Trophoblast cell (in vitro differentiated cells and primary cell): Measurements from ENCODE around the gene MDGA2.

ENCODE experiments used
- DNase-seq, 2 donors: peaks; one replicate each; pipeline ENCODE4 v3.0.0-alpha.2; 2016
- H2AFZ ChIP-seq: 2 replicates; pipeline ENCODE4 v1.6.1; 2013; ENCODE audit warnings: low read length, moderate library complexity, mild to moderate bottlenecking; ENCODE audit not compliant: insufficient read depth, poor library complexity
- H2AK5ac ChIP-seq: 2 replicates; pipeline ENCODE4 v1.6.1; 2013; ENCODE audit warnings: mild to moderate bottlenecking, low read length
- H2BK120ac ChIP-seq: 2 replicates; pipeline ENCODE4 v1.6.1; 2013; ENCODE audit warnings: low read length, mild to moderate bottlenecking, moderate library complexity; ENCODE audit not compliant: insufficient read depth, poor library complexity
- H2BK12ac ChIP-seq: 2 replicates; pipeline ENCODE4 v1.6.1; 2013; ENCODE audit warnings: mild to moderate bottlenecking, low read length, moderate library complexity
- H2BK5ac ChIP-seq: 2 replicates; pipeline ENCODE4 v1.6.1; 2013; ENCODE audit warnings: low read length, low read depth, moderate library complexity, mild to moderate bottlenecking; ENCODE audit not compliant: poor library complexity
- H3K14ac ChIP-seq: 2 replicates; pipeline ENCODE4 v1.6.1; 2013; ENCODE audit warnings: mild to moderate bottlenecking, low read length
- H3K18ac ChIP-seq: 2 replicates; pipeline ENCODE4 v1.6.1; 2013; ENCODE audit warnings: mild to moderate bottlenecking, low read length
- H3K23ac ChIP-seq: 2 replicates; pipeline ENCODE4 v1.6.1; 2013; ENCODE audit warnings: low read length
- H3K27ac ChIP-seq: 2 replicates; pipeline ENCODE4 v1.5.1; 2013; ENCODE audit warnings: low read depth, mild to moderate bottlenecking, inconsistent platforms, low read length, moderate library complexity
- H3K27me3 ChIP-seq: 2 replicates; pipeline ENCODE4 v1.6.1; 2013; ENCODE audit warnings: inconsistent platforms, mild to moderate bottlenecking, low read length, moderate library complexity; ENCODE audit not compliant: insufficient read depth
- H3K36me3 ChIP-seq, 2 experiments: 1 replicate in 1 of 2; 2 replicates in 1 of 2; pipeline ENCODE4 v1.6.1; 2013; ENCODE audit warnings: low read length in 2 of 2, mild to moderate bottlenecking in 2 of 2, moderate library complexity in 1 of 2; ENCODE audit not compliant: insufficient read depth in 2 of 2, control insufficient read depth in 1 of 2
- H3K4ac ChIP-seq: 2 replicates; pipeline ENCODE4 v1.6.1; 2013; ENCODE audit warnings: low read depth, mild to moderate bottlenecking, low read length, moderate library complexity
- H3K4me1 ChIP-seq, 2 experiments: 1 replicate in 1 of 2; 2 replicates in 1 of 2; pipeline ENCODE4 v1.6.1; 2013; ENCODE audit warnings: low read length in 2 of 2, mild to moderate bottlenecking in 2 of 2, moderate library complexity in 1 of 2; ENCODE audit not compliant: insufficient read depth in 2 of 2, control insufficient read depth in 1 of 2
- H3K4me2 ChIP-seq: 2 replicates; pipeline ENCODE4 v1.6.1; 2013; ENCODE audit warnings: inconsistent platforms, mild to moderate bottlenecking, low read length, moderate library complexity
- H3K4me3 ChIP-seq: 2 replicates; pipeline ENCODE4 v1.5.1; 2013; ENCODE audit warnings: mild to moderate bottlenecking, low read depth, low read length, inconsistent platforms
- H3K79me1 ChIP-seq: one replicate; pipeline ENCODE4 v1.6.1; 2013; ENCODE audit warnings: low read length
- H3K79me2 ChIP-seq: 2 replicates; pipeline ENCODE4 v1.6.1; 2013; ENCODE audit warnings: low read length, mild to moderate bottlenecking; ENCODE audit not compliant: control insufficient read depth, insufficient read depth, poor library complexity
- H3K9ac ChIP-seq: 2 replicates; pipeline ENCODE4 v1.6.1; 2013; ENCODE audit warnings: mild to moderate bottlenecking, low read length
- H3K9me3 ChIP-seq: 2 replicates; pipeline ENCODE4 v1.6.1; 2013; ENCODE audit warnings: low read depth, mild to moderate bottlenecking, control low read depth, inconsistent platforms, low read length; ENCODE audit not compliant: insufficient read depth
- H4K12ac ChIP-seq: 2 replicates; pipeline ENCODE4 v1.6.1; 2013; ENCODE audit warnings: low read depth, mild to moderate bottlenecking, low read length, moderate library complexity
- H4K8ac ChIP-seq: 2 replicates; pipeline ENCODE4 v1.6.1; 2013; ENCODE audit warnings: low read depth, mild to moderate bottlenecking, low read length, moderate library complexity
- H4K91ac ChIP-seq: one replicate; pipeline ENCODE4 v1.6.1; 2013; ENCODE audit warnings: low read depth, mild to moderate bottlenecking, low read length, moderate library complexity
- WGBS: extraction: QIAGEN DNeasy Blood & Tissue Kit; methylation state at CpG from one replicate; pipeline ENCODE4 v1.1.7; 2013; ENCODE audit warnings: missing lambda C conversion rate; ENCODE audit not compliant: insufficient read length, insufficient coverage; ENCODE audit errors: extremely low coverage; 5-methylcytosine and 5-hydroxymethylcytosine counted together

The MDGA2 gene

GRCh38 chr14:47264842-47265241 is 410.6 kb downstream of the MDGA2 start:
- no peak overlapping the region for H4K12ac ChIP-seq

DNA sequence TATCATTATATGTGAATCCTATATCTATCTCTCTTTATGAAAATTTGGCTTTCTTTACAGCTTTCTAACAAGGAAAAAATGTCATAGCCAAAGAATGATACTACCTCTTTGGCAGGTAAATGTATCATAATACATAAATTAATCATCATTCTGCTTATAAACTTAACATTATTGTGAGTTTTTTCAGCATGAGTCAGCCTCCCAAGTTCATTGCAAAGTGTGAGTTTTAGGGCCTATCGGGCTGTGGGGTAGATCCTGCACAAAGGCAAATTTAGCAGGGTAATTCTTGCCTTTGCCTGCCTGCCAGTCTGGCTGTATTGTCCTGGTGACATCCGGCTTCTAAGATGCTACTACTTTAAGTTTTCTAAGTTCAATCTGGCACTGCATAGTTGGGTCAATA is 412.6 kb downstream of the MDGA2 start:
- Histone ChIP-seq H3K27ac (no peak overlapping the region), H3K23ac (no peak overlapping the region), H3K79me1 (no peaks in the 10 kb centered on the region), H4K8ac (no peak overlapping the region), H3K14ac (no peak overlapping the region), H2AK5ac (no peak overlapping the region), H2AFZ (no peak overlapping the region), H2BK12ac (no peak overlapping the region), H2BK5ac (no peak overlapping the region), H3K4me1 (no peaks in the 10 kb centered on the region), H3K4me2 (no peak overlapping the region), H3K36me3 (no peaks in the 10 kb centered on the region), H3K9ac (no peak overlapping the region), H4K12ac (no peak overlapping the region), H3K4ac (no peak overlapping the region), H3K4me3 (no peak overlapping the region), H3K18ac (no peak overlapping the region), H3K27me3 (no peaks in the 10 kb centered on the region), H3K9me3 (no peaks in the 10 kb centered on the region), H3K79me2 (no peaks in the 10 kb centered on the region), H4K91ac (no peak overlapping the region), H2BK120ac (no peak overlapping the region)
- no peak for DNase-seq
- no CpG with 5 or more reads among the region's 2 CpGs for WGBS

More at GRCh38 chr14:47264842-47265241, 410.6 kb downstream of the MDGA2 start:
- no peak overlapping the region for H3K18ac ChIP-seq
- DNase-seq, result no peak
- no peak overlapping the region for H3K4ac ChIP-seq
- H3K27ac ChIP-seq, result no peak overlapping the region
- H3K79me1 ChIP-seq, result no peaks in the 10 kb centered on the region
- no peak overlapping the region for H3K14ac ChIP-seq
- no peak overlapping the region for H2BK120ac ChIP-seq
- no peak overlapping the region for H4K8ac ChIP-seq
- H3K4me1 ChIP-seq, result no peaks in the 10 kb centered on the region
- no peak overlapping the region for H2BK5ac ChIP-seq
- H3K23ac ChIP-seq, result no peak overlapping the region
- WGBS, result no CpG with 5 or more reads among the region's 1 CpG
- no peaks in the 10 kb centered on the region for H3K9me3 ChIP-seq
- H4K91ac ChIP-seq, result no peak overlapping the region
- H3K27me3 ChIP-seq, result no peaks in the 10 kb centered on the region
- H2BK12ac ChIP-seq, result no peak overlapping the region
- no peak overlapping the region for H3K9ac ChIP-seq
- H2AFZ ChIP-seq, result no peak overlapping the region
- H3K36me3 ChIP-seq, result no peaks in the 10 kb centered on the region
- H3K4me2 ChIP-seq, result no peak overlapping the region
- no peak overlapping the region for H2AK5ac ChIP-seq
- H3K4me3 ChIP-seq, result no peak overlapping the region
- H3K79me2 ChIP-seq, result no peaks in the 10 kb centered on the region

- Histone ChIP-seq H3K79me2 (no peaks in the 10 kb centered on the region), H3K14ac (no peak overlapping the region), H4K8ac (no peak overlapping the region), H3K9ac (no peak overlapping the region), H2AK5ac (no peak overlapping the region), H3K23ac (no peak overlapping the region), H3K9me3 (no peaks in the 10 kb centered on the region), H2BK12ac (no peak overlapping the region), H2BK5ac (no peak overlapping the region), H3K4me1 (no peaks in the 10 kb centered on the region), H4K12ac (no peak overlapping the region), H3K18ac (no peak overlapping the region), H3K4me2 (no peak overlapping the region), H3K27ac (no peak overlapping the region), H4K91ac (no peak overlapping the region), H3K79me1 (no peaks in the 10 kb centered on the region), H3K4me3 (no peak overlapping the region), H2AFZ (no peak overlapping the region), H3K4ac (no peak overlapping the region), H2BK120ac (no peak overlapping the region), H3K27me3 (no peaks in the 10 kb centered on the region), H3K36me3 (no peaks in the 10 kb centered on the region)
- DNase-seq, result no peak
These were observed 414.1 kb downstream of the MDGA2 start for GRCh38 chr14:47261350-47261749.

DNA sequence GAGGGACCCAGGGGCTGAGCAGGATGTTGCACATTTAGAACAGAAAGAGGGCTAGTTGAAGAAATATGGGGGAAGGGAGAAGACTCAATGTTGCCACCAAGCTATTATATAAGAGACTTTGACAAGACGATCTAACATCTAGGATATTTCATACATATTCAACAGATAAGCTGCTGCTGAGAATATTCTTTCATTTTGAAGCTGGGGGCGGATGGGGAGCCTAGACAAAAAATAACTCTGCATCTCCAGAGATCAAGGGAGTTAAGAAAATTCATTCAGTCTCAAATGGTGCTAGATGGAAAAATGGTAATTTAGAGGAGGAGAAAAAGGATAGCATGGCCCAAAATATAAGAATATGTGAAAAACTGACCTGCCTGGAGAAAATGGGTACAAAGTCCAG is 415.6 kb downstream of the MDGA2 start:
- no peak overlapping the region for H2BK12ac ChIP-seq
- no peaks in the 10 kb centered on the region for H3K79me2 ChIP-seq
- no peaks in the 10 kb centered on the region for H3K36me3 ChIP-seq
- no peak overlapping the region for H4K91ac ChIP-seq
- H4K12ac ChIP-seq, result no peak overlapping the region
- no peak overlapping the region for H2BK120ac ChIP-seq
- no peaks in the 10 kb centered on the region for H3K9me3 ChIP-seq
- no peak overlapping the region for H3K27ac ChIP-seq
- DNase-seq, result no peak
- no peak overlapping the region for H2BK5ac ChIP-seq
- H3K79me1 ChIP-seq, result no peaks in the 10 kb centered on the region
- H3K23ac ChIP-seq, result no peak overlapping the region
- no peak overlapping the region for H2AFZ ChIP-seq
- no peaks in the 10 kb centered on the region for H3K27me3 ChIP-seq
- no peaks in the 10 kb centered on the region for H3K4me1 ChIP-seq
- no peak overlapping the region for H3K4ac ChIP-seq
- no peak overlapping the region for H2AK5ac ChIP-seq
- H3K9ac ChIP-seq, result no peak overlapping the region
- H3K4me3 ChIP-seq, result no peak overlapping the region
- no peak overlapping the region for H3K4me2 ChIP-seq
- H3K14ac ChIP-seq, result no peak overlapping the region
- no CpG with 5 or more reads among the region's 2 CpGs for WGBS
- H4K8ac ChIP-seq, result no peak overlapping the region
- H3K18ac ChIP-seq, result no peak overlapping the region
